Endothelial cell of umbilical vein (primary cell): Measurements from ENCODE around the gene INPP5F. TPM values are rescaled to one million over a fixed set of nuclear protein-coding genes. Genes with fewer than 3 reads are reported as not detected.

Experiments used
- BruUV-seq: library from RNA; stranded (reverse); fragments of 400-500 nt; replicated peaks from 2 replicates; lab custom pipeline; 2021; lab: Mats Ljungman, UMichigan
- CTCF ChIA-PET: fragments of 300-600, 350-600 bp; sonication (Branson Sonifier 250); formaldehyde crosslinking; loops from one replicate; lab custom pipeline; 2021; ENCODE audit warnings: antibody characterized with exemption, inconsistent platforms; lab: Charles Lee
- POLR2A ChIA-PET: fragments of 300-600, 350-600 bp; sonication (Branson Sonifier 250); formaldehyde crosslinking; loops from one replicate; lab custom pipeline; 2021; ENCODE audit warnings: antibody characterized with exemption, inconsistent platforms; lab: Charles Lee
- DNase-seq: peaks from one replicate; pipeline ENCODE4 v3.0.0-alpha.2; 2011; ENCODE audit warnings: low read depth, low spot score
- FAIRE-seq: peaks from 2 replicates; lab custom pipeline; 2011; peaks lifted over from hg19 to GRCh38; lab: Jason Lieb, UNC
- H2AFZ ChIP-seq: 2 replicates; pipeline ENCODE4 v1.6.0; 2012; ENCODE audit warnings: low read depth, low read length, control low read depth, inconsistent platforms
- H3K27ac ChIP-seq: 2 replicates; pipeline ENCODE4 v1.5.1; 2011; ENCODE audit warnings: low read depth, mild to moderate bottlenecking, control low read depth, low read length, moderate library complexity; ENCODE audit not compliant: insufficient read depth
- H3K27me3 ChIP-seq, 2 experiments: 2 replicates each; pipeline versions ENCODE4 v1.6.0 to v1.6.1; 2011; ENCODE audit warnings: low read length in 2 of 2, mixed read lengths in 1 of 2; ENCODE audit not compliant: control insufficient read depth in 2 of 2, insufficient read depth in 2 of 2
- H3K36me3 ChIP-seq, 2 experiments: 2 replicates in 1 of 2; 3 replicates in 1 of 2; pipeline ENCODE4 v1.5.1; 2011; ENCODE audit warnings: low read length in 2 of 2, mild to moderate bottlenecking in 1 of 2, moderate library complexity in 1 of 2; ENCODE audit not compliant: control insufficient read depth in 2 of 2, insufficient read depth in 2 of 2; ENCODE audit errors: extremely low read depth in 1 of 2
- H3K4me1 ChIP-seq: 3 replicates; pipeline ENCODE4 v1.5.1; 2011; ENCODE audit warnings: mild to moderate bottlenecking, low read length; ENCODE audit not compliant: control insufficient read depth, insufficient read depth; ENCODE audit errors: extremely low read depth
- H3K4me2 ChIP-seq: 2 replicates; pipeline ENCODE4 v1.6.1; 2011; ENCODE audit warnings: low read length, control low read depth, mixed read lengths; ENCODE audit not compliant: insufficient read depth
- H3K4me3 ChIP-seq, 3 experiments: fragments of 200-600 bp in 1 of 3; sonication (generic), shearing (Covaris generic) in 1 of 3; replicated peaks in 1 of 3; 2 replicates each; pipeline ENCODE4 v1.5.1; 2011 to 2016; ENCODE audit warnings: control low read depth in 3 of 3, low read length in 3 of 3, mild to moderate bottlenecking in 2 of 3, inconsistent platforms in 1 of 3, low read depth in 1 of 3, moderate library complexity in 1 of 3; ENCODE audit not compliant: insufficient read depth in 1 of 3
- H3K79me2 ChIP-seq: 2 replicates; pipeline ENCODE4 v1.6.0; 2012; ENCODE audit warnings: low read length, inconsistent platforms; ENCODE audit not compliant: control insufficient read depth, insufficient read depth
- H3K9ac ChIP-seq: replicated peaks from 2 replicates; pipeline ENCODE3; 2011; ENCODE audit warnings: low read length, control low read depth; ENCODE audit not compliant: insufficient read depth; ENCODE audit errors: extremely low read depth
- H3K9me1 ChIP-seq: replicated peaks from 3 replicates; pipeline ENCODE4 v1.6.0; 2011; ENCODE audit warnings: mild to moderate bottlenecking, low read length; ENCODE audit not compliant: control insufficient read depth, insufficient read depth; ENCODE audit errors: extremely low read depth
- H3K9me3 ChIP-seq: replicated peaks from 2 replicates; pipeline ENCODE4 v1.5.1; 2012; ENCODE audit warnings: low read length, inconsistent platforms; ENCODE audit not compliant: control insufficient read depth, insufficient read depth
- H4K20me1 ChIP-seq: replicated peaks from 2 replicates; pipeline ENCODE3; 2011; ENCODE audit warnings: mild to moderate bottlenecking, low read length; ENCODE audit not compliant: control insufficient read depth, insufficient read depth; ENCODE audit errors: extremely low read depth
- CTCF ChIP-seq, 2 donors: IDR thresholded peaks; 1 replicate in 1 of 2; 2 replicates in 1 of 2; pipeline ENCODE4 v1.5.1; 2011; ENCODE audit warnings: low read length in 2 of 2, mild to moderate bottlenecking in 2 of 2, moderate library complexity in 2 of 2, control low read depth in 1 of 2, inconsistent platforms in 1 of 2, low read depth in 1 of 2; ENCODE audit not compliant: insufficient read depth in 1 of 2; ENCODE audit errors: extremely low read depth in 1 of 2
- EZH2 ChIP-seq: IDR thresholded peaks from 2 replicates; pipeline ENCODE4 v1.6.1; 2012; ENCODE audit warnings: borderline replicate concordance, low read depth, mild to moderate bottlenecking, moderate library complexity, low read length, inconsistent platforms; ENCODE audit not compliant: severe bottlenecking
- FOS ChIP-seq: IDR thresholded peaks from 2 replicates; pipeline ENCODE4 v1.6.1; 2011; ENCODE audit warnings: mild to moderate bottlenecking, low read length, moderate library complexity, borderline replicate concordance; ENCODE audit not compliant: insufficient read depth
- GATA2 ChIP-seq: IDR thresholded peaks from 2 replicates; pipeline ENCODE4 v1.7.0; 2011; ENCODE audit warnings: low read depth, mild to moderate bottlenecking, moderate library complexity, mixed read lengths, low read length; ENCODE audit not compliant: insufficient read length, insufficient read depth
- JUN ChIP-seq: IDR thresholded peaks from 2 replicates; pipeline ENCODE4 v1.6.1; 2011; ENCODE audit warnings: borderline replicate concordance, low read depth; ENCODE audit not compliant: insufficient read length, insufficient read depth
- MAX ChIP-seq: IDR thresholded peaks from 2 replicates; pipeline ENCODE4 v1.6.1; 2011; ENCODE audit not compliant: insufficient read depth, insufficient read length
- MYC ChIP-seq: IDR thresholded peaks from one replicate; pipeline ENCODE4 v1.6.1; 2011; ENCODE audit warnings: mild to moderate bottlenecking, low read depth, low read length
- POLR2A ChIP-seq: IDR thresholded peaks from 2 replicates; pipeline ENCODE4 v1.6.1; 2012; ENCODE audit warnings: low read depth, mild to moderate bottlenecking, control low read depth, low read length
- POLR2AphosphoS5 ChIP-seq: IDR thresholded peaks from 2 replicates; pipeline ENCODE4 v1.6.1; 2012; ENCODE audit warnings: low read depth, mild to moderate bottlenecking, control low read depth, low read length, moderate library complexity; ENCODE audit not compliant: insufficient read depth
- dilution Hi-C: fragments of 300-500 bp; cut with MboI; formaldehyde crosslinking; loops from one replicate; pipeline ENCODE4 v1.15.0; 2019; ENCODE audit warnings: low sequenced_read_pairs; ENCODE audit not compliant: extremely low pct_ligation_motif_present
- intact Hi-C: fragments of 100-400 bp; cut with micrococcal nuclease; formaldehyde crosslinking; loops from one replicate; pipeline ENCODE4 v1.10.0; 2022
- polyA plus RNA-seq, 4 experiments: library from polyadenylated mRNA; depleted of rRNA in 3 of 4; stranded (reverse) in 3 of 4; unstranded in 1 of 4; fragments of >200 nt; gene quantifications; 2 replicates each; pipeline versions ENCODE4 v1.2.1 to v1.2.3, GENCODE V29; 2011 to 2012; ENCODE audit warnings: missing spikeins in 1 of 4
- total RNA-seq: library from RNA; stranded (reverse); gene quantifications from 2 replicates; pipeline ENCODE4 v1.2.3, GENCODE V29; 2021

The INPP5F gene
- total and polyA plus RNA-seq, 2 donors (not counting 3 experiments of a cell fraction or from before 2014, with no cell fraction given), result 6.1 to 20.3 TPM

GRCh38 chr10:119762805-119763798 lies 37.3 kb downstream of the INPP5F start:
- Histone ChIP-seq H3K27ac (no peak overlapping the region), H3K9me1 (no peaks in the 10 kb centered on the region), H2AFZ (no peak overlapping the region), H3K4me1 (peaks cover 26% of the 10 kb centered on the region), H3K9me3 (no peaks in the 10 kb centered on the region), H3K4me2 (no peak overlapping the region), H4K20me1 (no peaks in the 10 kb centered on the region), H3K4me3 (no peak overlapping the region), H3K9ac (no peak overlapping the region), H3K79me2 (peaks cover 2% of the 10 kb centered on the region), H3K36me3 (no peaks in the 10 kb centered on the region), H3K27me3 (no peaks in the 10 kb centered on the region)
- dilution Hi-C loops, result no loop called here
- TF ChIP-seq MYC (no peak), JUN (no peak), GATA2 (no peak), FOS (no peak), POLR2AphosphoS5 (no peak), CTCF (IDR thresholded peaks at IDR 0.05; ENCODE audit: extremely low read depth in 1 of 2, insufficient read depth in 1 of 2, low read depth in 1 of 2, low read length in 2 of 2) (no peak), EZH2 (no peak), POLR2A (no peak), MAX (no peak)
- no TSS peak for BruUV-seq
- FAIRE-seq (no peak), DNase-seq (no peak)
- intact Hi-C loops, result no loop called here
- ChIA-PET POLR2A (no interaction called here), CTCF (interaction anchor here (2.0 kb wide), 1 partner anchor 13 kb away, joined by 7 read pairs; no protein-coding TSS in a partner anchor)
